Measurements from ENCODE around the gene ZC2HC1C.
A peak's percentile ranks its signal among the peaks of the same experiment; 100 is the strongest.

The ZC2HC1C gene, protein sequence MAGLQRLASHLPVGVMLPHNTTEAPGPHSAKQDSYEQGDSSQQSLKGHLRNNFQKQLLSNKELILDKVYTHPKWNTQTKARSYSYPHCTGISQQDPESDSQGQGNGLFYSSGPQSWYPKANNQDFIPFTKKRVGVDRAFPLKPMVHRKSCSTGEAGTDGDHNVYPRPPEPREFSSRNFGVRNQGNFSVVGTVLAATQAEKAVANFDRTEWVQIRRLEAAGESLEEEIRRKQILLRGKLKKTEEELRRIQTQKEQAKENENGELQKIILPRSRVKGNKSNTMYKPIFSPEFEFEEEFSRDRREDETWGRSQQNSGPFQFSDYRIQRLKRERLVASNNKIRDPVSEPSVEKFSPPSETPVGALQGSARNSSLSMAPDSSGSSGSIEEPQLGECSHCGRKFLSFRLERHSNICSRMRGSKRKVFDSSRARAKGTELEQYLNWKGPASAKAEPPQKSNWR

GRCh38 chr14:75069121-75069810 is at the start of gene ZC2HC1C:
Gene ZC2HC1C (plus strand): TSS chr14:75069641. CDS start chr14:75070574, 933 bp downstream.
- peak; percentile 83 for DNase-seq

DNA sequence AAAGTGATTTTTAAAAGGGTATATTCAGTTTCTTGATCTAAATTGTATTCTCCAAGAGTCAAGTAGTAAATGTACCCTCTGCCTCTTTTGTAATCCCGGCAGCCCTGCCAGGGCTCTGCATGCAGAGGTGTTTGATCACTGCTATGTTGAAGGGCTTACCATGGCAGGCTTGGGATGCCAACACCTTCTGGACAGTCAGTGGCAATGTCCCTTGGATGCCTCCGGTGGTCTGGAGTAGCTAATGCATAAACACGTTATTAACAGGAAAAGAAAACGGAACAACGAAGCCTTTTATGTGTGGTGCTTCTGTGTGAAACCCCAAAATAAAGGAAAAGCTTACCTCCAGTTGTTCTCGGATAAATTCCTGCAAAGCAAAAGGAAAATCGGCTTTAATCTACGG is 46.8 kb upstream of the ZC2HC1C start:
- DNase-seq = peak; percentile 18

- no peak for DNase-seq
Measured at GRCh38 chr14:75023108-75023507, 46.3 kb upstream of the ZC2HC1C start.

DNA sequence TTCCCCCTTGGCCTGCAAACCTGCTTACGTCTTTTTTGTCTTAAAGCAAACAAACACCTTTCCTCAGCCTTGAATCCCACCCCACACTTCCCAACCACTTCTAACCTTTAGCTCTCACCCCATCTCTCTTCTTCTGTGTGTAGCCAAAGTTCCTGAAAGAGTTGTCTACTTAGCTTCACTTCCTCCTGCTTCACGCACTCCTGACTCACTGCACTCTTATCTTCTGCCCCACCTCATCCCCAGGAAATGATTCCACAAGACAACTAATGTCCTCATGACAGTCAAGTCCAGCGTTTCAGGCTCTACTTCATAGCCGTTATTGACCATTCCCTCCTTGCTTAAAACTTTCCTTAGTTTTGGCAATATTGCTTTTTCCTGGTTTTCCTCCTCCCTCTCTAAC is 44.4 kb upstream of the ZC2HC1C start:
- DNase-seq = no peak

DNA sequence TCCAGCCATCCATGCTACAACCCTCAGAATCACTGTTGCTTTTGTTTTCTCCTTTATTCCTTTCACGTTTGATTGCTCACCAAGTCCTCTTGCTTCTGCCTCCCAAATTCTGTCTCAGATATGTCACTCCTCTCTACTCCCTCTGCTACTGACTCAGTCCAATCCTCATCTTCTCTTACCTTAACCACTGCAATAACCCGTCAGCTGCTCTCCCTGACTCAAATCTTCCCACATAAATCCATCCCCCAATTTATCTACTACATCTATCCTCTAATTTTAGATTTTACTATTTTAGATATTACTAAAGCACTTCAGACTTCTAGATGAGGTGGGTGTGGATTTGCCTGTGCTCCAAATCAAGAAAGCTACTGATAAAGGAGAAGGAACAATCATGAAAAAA is 43.6 kb upstream of the ZC2HC1C start:
- DNase-seq = no peak

DNA sequence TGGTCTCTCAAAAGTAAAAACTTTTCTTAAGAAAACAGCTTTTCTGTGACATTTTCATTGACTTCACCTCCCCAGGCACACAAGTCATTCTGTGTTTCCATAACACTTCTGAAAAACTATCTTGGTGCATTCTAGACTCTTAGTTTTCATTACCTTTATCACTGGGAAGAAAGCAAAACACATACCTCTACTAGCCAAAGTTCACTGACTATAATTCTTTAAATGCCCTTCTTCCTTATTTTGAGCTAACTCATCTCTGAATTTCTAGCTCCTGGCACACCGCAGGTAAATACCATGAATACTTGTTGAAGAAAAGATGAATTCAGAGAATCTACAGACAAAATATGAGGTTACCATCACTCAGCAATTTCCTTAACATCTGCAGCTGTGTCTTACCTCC is 39.3 kb upstream of the ZC2HC1C start:
- DNase-seq = no peak

DNA sequence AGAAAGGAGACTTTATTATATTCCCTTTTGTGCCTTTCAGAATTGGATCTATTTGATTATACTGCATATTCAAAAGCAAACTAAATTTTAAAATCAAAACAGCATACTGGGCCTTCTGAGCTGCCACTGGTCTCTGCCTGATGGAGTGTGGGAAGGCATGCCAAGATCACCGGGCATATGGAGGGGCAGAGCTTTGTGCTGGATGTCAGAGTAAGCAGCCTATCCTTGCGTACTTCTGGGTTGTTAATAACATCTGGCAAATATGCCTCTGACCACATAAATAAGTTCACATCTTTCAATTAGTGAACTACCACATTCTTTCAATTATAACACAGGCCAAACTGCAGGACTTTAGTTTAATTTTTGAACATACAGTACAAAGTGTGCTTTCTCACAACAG is 36.5 kb upstream of the ZC2HC1C start:
- no peak for DNase-seq

- DNase-seq = no peak
Measured at GRCh38 chr14:75040507-75040906, 28.9 kb upstream of the ZC2HC1C start.

DNA sequence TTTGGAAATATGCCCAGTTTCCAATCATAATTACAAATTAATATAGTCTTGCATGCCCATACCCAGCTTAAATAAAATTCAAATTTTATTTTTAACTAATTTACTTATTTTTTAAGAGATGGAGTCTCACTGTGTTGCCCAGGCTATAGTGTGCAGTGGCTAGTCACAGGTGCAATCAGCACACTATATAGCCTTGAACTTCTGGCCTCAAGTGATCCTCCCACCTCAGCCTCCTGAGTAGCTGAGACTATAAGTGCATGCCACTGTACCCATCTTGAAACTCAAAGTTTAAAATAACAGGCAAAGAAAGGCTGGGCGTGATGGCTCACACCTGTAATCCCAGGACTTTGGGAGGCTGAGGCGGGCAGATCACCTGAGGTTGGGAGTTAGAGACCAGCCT is 28.5 kb upstream of the ZC2HC1C start:
- no peak for DNase-seq

- DNase-seq = peak; percentile 27
Measured at GRCh38 chr14:75041613-75042012, 27.8 kb upstream of the ZC2HC1C start.

DNA sequence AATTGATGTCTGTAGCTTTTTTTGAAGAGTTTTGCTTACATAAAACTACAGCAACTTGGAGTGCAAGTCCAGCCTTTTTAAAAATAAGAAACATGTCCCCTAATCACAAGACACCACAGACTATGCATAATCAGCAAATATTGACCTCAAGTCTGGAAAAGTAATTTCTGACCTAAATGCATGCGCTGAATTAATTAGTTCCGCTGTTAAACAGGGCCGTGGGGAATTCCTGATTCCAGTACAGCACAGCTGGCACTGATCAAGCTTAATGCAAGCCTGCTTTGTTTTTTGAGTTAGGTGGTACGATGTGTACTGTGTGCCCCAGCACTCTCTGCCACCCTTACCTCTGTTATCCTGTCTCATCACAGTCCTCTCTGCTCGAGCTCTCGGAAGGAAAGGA is 27.4 kb upstream of the ZC2HC1C start:
- DNase-seq = no peak

GRCh38 chr14:75044322-75044721 is 25.1 kb upstream of the ZC2HC1C start:
- peak; percentile 71 for DNase-seq

- no peak for DNase-seq
Measured at GRCh38 chr14:75044752-75045151, 24.7 kb upstream of the ZC2HC1C start.

DNA sequence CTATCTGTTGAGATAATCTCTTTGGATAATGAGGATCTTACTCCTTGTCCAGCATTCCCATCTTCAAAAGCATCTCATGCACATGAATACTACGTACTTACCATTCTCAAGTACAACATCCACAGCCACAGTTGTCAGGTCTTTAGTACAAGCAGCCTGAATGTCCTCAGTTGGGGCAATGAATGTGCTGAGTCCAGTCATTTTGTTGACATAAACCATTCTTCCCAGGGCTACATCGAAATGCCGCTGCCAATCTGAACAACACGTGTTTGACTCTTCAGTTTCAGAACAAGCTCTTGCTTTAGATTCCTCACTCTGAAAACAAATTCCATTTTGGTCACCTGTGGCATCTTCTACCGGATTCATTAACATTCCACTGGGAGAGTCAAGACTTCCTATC is 23.2 kb upstream of the ZC2HC1C start:
- DNase-seq = no peak

DNA sequence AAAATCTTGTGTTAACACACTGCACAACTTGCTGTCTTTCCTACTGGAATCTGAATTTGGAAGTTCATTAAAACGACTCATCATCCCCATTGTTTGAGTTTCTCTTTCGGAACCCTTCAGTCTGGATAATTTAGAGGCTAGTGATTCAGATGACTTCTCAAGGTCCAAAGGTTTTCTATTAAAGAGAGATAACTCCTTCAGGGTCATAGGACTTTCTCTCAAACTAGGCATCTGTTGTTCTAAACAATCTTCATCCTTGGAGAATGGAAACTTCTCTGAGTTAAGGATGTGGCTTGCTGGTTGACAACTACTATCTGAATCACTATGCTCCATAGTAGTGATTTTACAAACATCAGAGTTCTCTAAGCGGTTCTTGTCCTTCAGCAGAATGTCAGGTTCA is 22.5 kb upstream of the ZC2HC1C start:
- peak; percentile 29 for DNase-seq

GRCh38 chr14:75047506-75047905 is 21.9 kb upstream of the ZC2HC1C start:
- no peak for DNase-seq

DNA sequence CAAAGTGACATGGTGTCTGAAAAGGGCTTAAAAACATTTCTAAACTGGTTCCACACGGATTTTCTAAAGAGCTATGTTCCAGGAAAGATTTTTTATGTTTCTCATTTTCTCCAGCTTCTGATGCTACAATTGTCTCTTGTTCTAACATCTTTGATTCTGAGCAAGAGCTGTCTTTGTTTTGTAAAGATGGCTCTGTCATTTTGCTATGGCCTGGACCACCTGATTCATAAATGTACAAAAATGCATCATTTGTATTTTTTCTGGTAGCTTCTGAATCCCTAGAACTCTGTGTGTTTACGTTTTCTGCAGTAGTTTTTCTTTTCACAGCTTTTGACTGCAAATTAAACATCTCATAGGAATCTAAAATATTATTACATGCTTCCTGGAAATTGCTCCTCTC is 21.3 kb upstream of the ZC2HC1C start:
- no peak for DNase-seq

- DNase-seq = no peak
Measured at GRCh38 chr14:75049136-75049535, 20.3 kb upstream of the ZC2HC1C start.

GRCh38 chr14:75049731-75050201 is 19.7 kb upstream of the ZC2HC1C start:
- peak; percentile 50 for DNase-seq

DNA sequence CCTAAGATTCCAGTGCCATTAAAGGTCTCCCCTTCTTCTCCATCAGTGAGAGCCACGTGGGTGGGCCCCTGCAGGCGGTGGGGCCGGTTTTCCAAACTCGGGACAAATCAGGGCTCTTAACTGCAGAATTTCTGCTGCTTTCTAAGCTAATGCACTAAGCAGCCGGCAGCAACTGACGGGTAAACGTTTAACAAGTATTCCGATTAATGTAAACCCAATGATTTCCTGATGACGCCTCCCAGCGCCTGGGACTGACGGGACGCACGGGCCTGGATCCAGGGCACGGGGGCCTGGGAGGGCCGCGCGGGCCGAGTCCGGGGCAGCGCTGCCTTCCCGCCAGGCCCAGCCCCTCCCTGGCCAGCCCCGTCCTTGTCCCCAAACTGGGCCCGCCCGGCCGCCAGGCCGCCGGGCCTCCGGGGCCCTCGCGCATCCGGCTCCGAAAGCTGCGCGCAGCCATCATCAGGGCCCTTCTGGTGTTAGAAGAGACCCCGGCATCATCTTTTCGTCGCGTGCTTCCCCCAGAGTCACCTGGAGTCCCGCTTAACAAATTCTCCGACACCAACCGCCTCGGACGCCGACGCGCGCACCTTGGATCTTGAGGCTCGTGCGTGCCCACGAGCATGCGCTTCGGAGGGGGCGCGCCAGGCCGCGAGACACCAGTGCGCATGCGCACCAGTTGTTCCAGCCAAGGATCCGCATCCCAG is 18.4 kb upstream of the ZC2HC1C start, which contains the start of gene MLH3:
TSS of gene MLH3 (minus strand) at position 616 of the 704 bp plus-strand sequence. CDS start 1,812 bp downstream, outside the sequence.
- DNase-seq = peak; percentile 78

DNA sequence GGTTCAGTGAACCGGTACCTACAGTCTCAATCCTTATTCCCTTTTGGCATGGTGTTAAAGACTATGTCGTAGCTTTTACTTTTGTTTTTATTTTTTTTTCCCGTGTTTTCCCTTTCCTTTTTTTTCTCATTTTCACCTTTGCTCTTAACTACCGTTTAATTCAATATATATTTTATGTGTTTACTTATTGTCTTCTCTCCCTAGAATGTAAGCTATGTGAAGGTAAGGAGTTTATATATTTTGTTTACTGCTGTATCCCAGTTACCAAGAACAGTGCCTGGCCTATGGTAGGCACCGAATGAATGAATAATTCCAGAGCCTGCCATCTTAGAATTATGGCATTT is 17.9 kb upstream of the ZC2HC1C start:
- DNase-seq = no peak

DNA sequence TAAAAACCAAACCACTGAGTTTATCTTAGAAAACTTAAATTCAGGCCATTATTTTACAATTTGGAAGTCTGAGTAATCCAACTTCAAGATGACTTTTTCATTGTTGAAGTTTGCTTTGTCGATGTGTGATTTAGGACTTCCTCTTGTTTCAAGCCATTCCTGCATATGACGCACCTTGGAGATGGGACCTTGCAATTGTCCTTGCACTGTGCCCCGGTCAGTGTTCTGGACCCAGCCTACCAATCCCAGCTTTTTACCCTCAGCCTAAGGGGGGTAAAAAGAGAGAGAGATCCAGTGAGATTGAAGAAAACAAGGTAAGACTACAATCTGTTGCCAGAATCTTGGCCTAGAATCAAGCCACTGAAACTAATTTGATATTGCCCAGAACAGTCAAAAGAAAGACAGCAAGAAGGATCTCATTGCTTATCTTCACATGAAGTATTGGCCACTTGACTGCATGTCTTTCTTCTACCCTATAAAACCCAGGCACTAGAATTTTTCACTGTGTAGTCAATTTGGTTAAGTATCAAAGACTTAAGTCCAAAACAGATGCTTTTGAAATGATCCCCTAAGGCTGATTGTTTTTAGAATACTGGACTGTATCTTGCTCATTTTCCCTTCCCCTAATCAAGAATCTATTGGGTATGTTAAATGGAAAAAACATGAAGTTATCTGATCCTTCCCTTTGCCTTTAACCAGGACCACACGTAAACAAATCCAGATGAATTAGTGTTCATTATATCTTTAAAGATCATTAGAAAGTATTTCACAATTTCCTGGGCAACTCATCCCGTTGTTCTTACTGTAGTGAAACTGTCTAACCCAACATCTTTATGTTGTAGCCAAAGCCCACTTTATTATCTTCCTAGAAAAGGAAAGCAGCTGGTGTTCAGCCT is 15.8 kb upstream of the ZC2HC1C start:
- no peak for DNase-seq
